Heart left ventricle (tissue), 16 donors: ENCODE measurements around the gene PEX7. TPM values are rescaled to one million over a fixed set of nuclear protein-coding genes. Genes with fewer than 3 reads are reported as not detected.

Experiments
- ATAC-seq, 4 donors: fragments of 200-7000 bp; cut with Tn5 transposase; one replicate each; pipeline ENCODE4 v1.9.1; 2020 to 2022; ENCODE audit warnings: moderate library complexity in 4 of 4, mild to moderate bottlenecking in 3 of 4, moderate number of reproducible peaks in 1 of 4
- DNase-seq, 5 donors: peaks; one replicate each; pipeline ENCODE4 v3.0.0-alpha.2; 2020
- H3K27ac ChIP-seq, 12 donors: fragments of 200-600 bp; sonication (generic) in 4 of 12; one replicate each; pipeline versions ENCODE4 v1.5.0 to v1.8.0; 2016 to 2022; ENCODE audit warnings: mild to moderate bottlenecking in 2 of 12
- H3K27me3 ChIP-seq, 9 donors: fragments of 200-600 bp; sonication (generic) in 2 of 9; one replicate each; pipeline versions ENCODE4 v1.5.1 to v1.8.0; 2016 to 2022; ENCODE audit warnings: mild to moderate bottlenecking in 3 of 9
- H3K36me3 ChIP-seq, 9 donors: fragments of 200-600 bp; sonication (generic) in 2 of 9; one replicate each; pipeline versions ENCODE4 v1.5.0 to v1.8.0; 2018 to 2022; ENCODE audit warnings: mild to moderate bottlenecking in 2 of 9
- H3K4me1 ChIP-seq, 12 donors: fragments of 200-600 bp; sonication (generic) in 4 of 12; one replicate each; pipeline versions ENCODE4 v1.5.0 to v1.8.0; 2016 to 2022; ENCODE audit warnings: mild to moderate bottlenecking in 3 of 12
- H3K4me3 ChIP-seq, 12 donors: fragments of 200-600 bp; sonication (generic) in 4 of 12; one replicate each; pipeline versions ENCODE4 v1.5.0 to v1.8.0; 2017 to 2022; ENCODE audit warnings: mild to moderate bottlenecking in 9 of 12, moderate library complexity in 4 of 12
- H3K9me3 ChIP-seq, 12 donors: fragments of 200-600 bp; sonication (generic) in 4 of 12; one replicate each; pipeline versions ENCODE4 v1.5.0 to v1.8.0; 2016 to 2022; ENCODE audit warnings: mild to moderate bottlenecking in 1 of 12
- POLR2A ChIP-seq, 2 donors: fragments of 450-650 bp; IDR thresholded peaks; one replicate each; pipeline ENCODE4 v1.6.1; 2017; ENCODE audit warnings: antibody characterized with exemption in 2 of 2, mild to moderate bottlenecking in 2 of 2, moderate library complexity in 2 of 2
- WGBS, 4 donors: extraction: QIAGEN DNeasy Blood & Tissue Kit in 2 of 4; methylation state at CpG; one replicate each; pipeline versions ENCODE4 v1.1.5 to v1.1.7; 2013 to 2018; 5-methylcytosine and 5-hydroxymethylcytosine counted together
- intact Hi-C, 10 donors: fragments of 100-400 bp; cut with DNase I; formaldehyde crosslinking; loops; one replicate each; pipeline versions ENCODE4 v1.11.1 to v1.14.2; 2022
- polyA plus RNA-seq, 2 donors: library from polyadenylated mRNA; stranded (reverse); fragments of 200-250 nt; gene quantifications; one replicate each; pipeline ENCODE4 v1.2.3, GENCODE V29; 2013
- total RNA-seq, 9 donors: library from RNA; depleted of rRNA in 2 of 9; stranded (reverse); fragments of >200 nt in 2 of 9; fragmentation: NEBNext Ultra II Directional in 3 of 9; extraction: Animal tissue kit (Norgen Biotek cat#: 25700) in 3 of 9; gene quantifications; one replicate each; pipeline versions ENCODE4 v1.1.0 to v1.2.4, GENCODE V29; 2016 to 2023
- TF ChIP-seq, protein P1 (sequence below), 12 donors: fragments of 200-600 bp; sonication (generic) in 4 of 12; IDR thresholded peaks; one replicate each; pipeline versions ENCODE4 v1.5.0 to v1.8.0; 2018 to 2022; ENCODE audit warnings: antibody characterized with exemption in 12 of 12, mild to moderate bottlenecking in 5 of 12
- donor health status: ischemic (EF 13 %, LVEDD 7.1; RV severe dilation, severe dysfunction).
- donor health status: healthy with polysubstance abuse.
- donor health status: DM: no; HTN: yes; CAD: no.
- donor health status: DM: no; HTN: no; CAD: no.
- donor health status: ischemic (EF 25% LVEDD 6.9; RV normal size, moderate dysfunction).
- donor health status: ischemic (EF 25% LVEDD 5.7; RV mildly dilated, moderate dysfunction).
- donor health status: healthy.
- donor health status: DM: yes; HTN: yes; CAD: no.
- donor health status: ischemic (EF 35%, LVEDD 5.7; RV mildly dilated, moderate dysfunction).
- donor health status: nonischemic (EF 11% LVEDD 7.7; RV severe dilation, severe dysfunction).
- donor health status: DM: yes; HTN: yes; CAD: no.
- donor health status: PGD.
- donor health status: ischemic (EF 29% LVEDD 5.4; RV normal size, mild dysfunction).
- donor health status: nonischemic (EF 23%, LVEDD 6.1; RV moderate dilation, normal function).

The PEX7 gene
- total and polyA plus RNA-seq, 11 donors: 4.7 to 22.1 (median 15.5) TPM

DNA sequence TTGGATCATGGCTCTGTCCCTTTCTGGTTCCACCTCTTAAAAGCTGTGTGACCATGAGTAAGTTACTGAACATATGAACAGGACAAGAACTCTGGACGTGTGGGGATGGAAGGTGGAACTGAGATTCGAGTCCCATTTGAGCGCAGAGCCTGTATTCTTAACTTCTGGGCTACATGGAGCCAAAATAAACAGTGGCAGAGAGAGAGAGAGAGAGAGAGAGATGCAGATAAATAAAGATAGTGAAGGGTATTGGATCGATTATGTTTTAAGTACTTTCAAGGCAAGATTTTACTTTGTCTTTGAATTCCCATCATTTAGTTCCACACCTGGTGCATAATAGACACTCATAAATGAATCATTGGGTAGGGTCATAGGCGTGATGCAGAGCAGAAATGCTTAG, 139.5 kb downstream of the PEX7 start:
- peaks cover 0 to 17% (median 4%) of the 10 kb centered on the region in 12 donors for H3K4me1 ChIP-seq
- ATAC-seq: no peak
- TF ChIP-seq, protein P1, sequence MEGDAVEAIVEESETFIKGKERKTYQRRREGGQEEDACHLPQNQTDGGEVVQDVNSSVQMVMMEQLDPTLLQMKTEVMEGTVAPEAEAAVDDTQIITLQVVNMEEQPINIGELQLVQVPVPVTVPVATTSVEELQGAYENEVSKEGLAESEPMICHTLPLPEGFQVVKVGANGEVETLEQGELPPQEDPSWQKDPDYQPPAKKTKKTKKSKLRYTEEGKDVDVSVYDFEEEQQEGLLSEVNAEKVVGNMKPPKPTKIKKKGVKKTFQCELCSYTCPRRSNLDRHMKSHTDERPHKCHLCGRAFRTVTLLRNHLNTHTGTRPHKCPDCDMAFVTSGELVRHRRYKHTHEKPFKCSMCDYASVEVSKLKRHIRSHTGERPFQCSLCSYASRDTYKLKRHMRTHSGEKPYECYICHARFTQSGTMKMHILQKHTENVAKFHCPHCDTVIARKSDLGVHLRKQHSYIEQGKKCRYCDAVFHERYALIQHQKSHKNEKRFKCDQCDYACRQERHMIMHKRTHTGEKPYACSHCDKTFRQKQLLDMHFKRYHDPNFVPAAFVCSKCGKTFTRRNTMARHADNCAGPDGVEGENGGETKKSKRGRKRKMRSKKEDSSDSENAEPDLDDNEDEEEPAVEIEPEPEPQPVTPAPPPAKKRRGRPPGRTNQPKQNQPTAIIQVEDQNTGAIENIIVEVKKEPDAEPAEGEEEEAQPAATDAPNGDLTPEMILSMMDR (IDR thresholded peaks at IDR 0.05): no peak
- no peak for TF ChIP-seq POLR2A (IDR thresholded peaks at IDR 0.05)
- H3K27me3 ChIP-seq: peaks cover 0 to 4% (median 0%) of the 10 kb centered on the region in 9 donors
- H3K36me3 ChIP-seq: no peaks in the 10 kb centered on the region
- no peaks in the 10 kb centered on the region for H3K9me3 ChIP-seq
- peak overlapping the region in 2 of 12 donors; percentile 69 to 91 for H3K27ac ChIP-seq
- 66 to 75% (median 71%) methylated on average over 5 of the region's 5 CpGs for WGBS, 4 donors
- no peak for DNase-seq
- intact Hi-C loops: loop anchor here in 5 of 10 donors (5.0 to 10.0 kb wide), 4 partner anchors 53 to 683 kb away; no protein-coding TSS in a partner anchor
- no peak overlapping the region for H3K4me3 ChIP-seq

- intact Hi-C loops: loop anchor here in 5 of 10 donors (5.0 to 10.0 kb wide), 4 partner anchors 52 to 682 kb away; no protein-coding TSS in a partner anchor
- H3K27ac ChIP-seq: peak overlapping the region in 10 of 12 donors; percentile 34 to 91 (median 68)
- DNase-seq: peak in 4 of 5 donors; percentile 39 to 66 (median 55)
Observed at GRCh38 chr6:136962661-136963060, 140.3 kb downstream of the PEX7 start.

GRCh38 chr6:136963259-136963658, 140.9 kb downstream of the PEX7 start:
- ATAC-seq: peak; percentile 84 to 87 (median 86)
- no peak for DNase-seq
- Histone ChIP-seq H3K27me3 (peaks cover 0 to 6% (median 0%) of the 10 kb centered on the region in 9 donors), H3K36me3 (no peaks in the 10 kb centered on the region), H3K9me3 (no peaks in the 10 kb centered on the region), H3K4me1 (peaks cover 0 to 17% (median 2%) of the 10 kb centered on the region in 12 donors), H3K27ac (peak overlapping the region in 10 of 12 donors; percentile 34 to 91 (median 68)), H3K4me3 (no peak overlapping the region)
- TF ChIP-seq, protein P1 (IDR thresholded peaks at IDR 0.05): no peak
- TF ChIP-seq POLR2A (IDR thresholded peaks at IDR 0.05): no peak
- WGBS, 4 donors: 26 to 34% (median 29%) methylated on average over 2 of the region's 2 CpGs
- intact Hi-C loops: loop anchor here in 5 of 10 donors (5.0 to 10.0 kb wide), 4 partner anchors 52 to 682 kb away; no protein-coding TSS in a partner anchor

More at GRCh38 chr6:136962661-136963060, 140.3 kb downstream of the PEX7 start:
- TF ChIP-seq, protein P1 (IDR thresholded peaks at IDR 0.05): no peak
- TF ChIP-seq POLR2A (IDR thresholded peaks at IDR 0.05): no peak
- Histone ChIP-seq H3K4me3 (no peak overlapping the region), H3K27me3 (peaks cover 0 to 6% (median 0%) of the 10 kb centered on the region in 9 donors), H3K4me1 (peaks cover 0 to 17% (median 2%) of the 10 kb centered on the region in 12 donors), H3K36me3 (no peaks in the 10 kb centered on the region), H3K9me3 (no peaks in the 10 kb centered on the region)
- 15 to 27% (median 23%) methylated on average over 4 of the region's 4 CpGs for WGBS, 4 donors
- peak; percentile 87 to 95 (median 93) for ATAC-seq

Other genes starting within 250 kb of the PEX7 start
- 10 to 100 TPM; 18.7 to 34.1 (median 28.0) TPM for gene MAP3K5, start 30.1 kb upstream of the PEX7 start, total RNA-seq
- gene MAP3K5, start 30.1 kb upstream of the PEX7 start, polyA plus RNA-seq: 1 to 10 TPM; 7.1 to 9.5 TPM
- gene SLC35D3, start 99.7 kb downstream of the PEX7 start, total RNA-seq: under 1 TPM in 1 of 9 donors, not detected in 8; 0.16 TPM
- under 1 TPM in 1 of 2 donors, not detected in 1; 0.03 TPM for gene SLC35D3, start 99.7 kb downstream of the PEX7 start, polyA plus RNA-seq
- 1 to 10 TPM in 7 of 9 donors, under 1 TPM in 2; 0.35 to 6.9 (median 1.3) TPM for gene IL20RA, start 222.4 kb downstream of the PEX7 start, total RNA-seq
- gene IL20RA, start 222.4 kb downstream of the PEX7 start, polyA plus RNA-seq: 1 to 10 TPM in 1 of 2 donors, under 1 TPM in 1; 0.19 to 2.2 TPM